ENCODE measurements around the gene CDC42SE2.

CDC42SE2 gene

GRCh38 chr5:131239686-131240085 lies 24.2 kb upstream of the CDC42SE2 start:
- Histone ChIP-seq H3K27ac (no peak overlapping the region), H3K4me3 (ENCODE audit: low read depth in 1 of 2, low read length in 1 of 2) (no peak overlapping the region), H3K27me3 (no peaks in the 10 kb centered on the region), H3K9me3 (no peaks in the 10 kb centered on the region), H3K36me3 (no peaks in the 10 kb centered on the region), H3K4me1 (ENCODE audit: control insufficient read depth in 1 of 2, insufficient read depth in 1 of 2, low read depth in 1 of 2, low read length in 1 of 2) (no peaks in the 10 kb centered on the region)
- no peak for TF ChIP-seq CTCF (IDR thresholded peaks at IDR 0.05)

- no peak for TF ChIP-seq CTCF (IDR thresholded peaks at IDR 0.05)
- H3K27ac ChIP-seq, result no peak overlapping the region
These were observed 21.1 kb upstream of the CDC42SE2 start for GRCh38 chr5:131242728-131243255.

GRCh38 chr5:131245312-131245711 lies 18.5 kb upstream of the CDC42SE2 start:
- Histone ChIP-seq H3K4me1 (ENCODE audit: control insufficient read depth in 1 of 2, insufficient read depth in 1 of 2, low read depth in 1 of 2, low read length in 1 of 2) (no peaks in the 10 kb centered on the region), H3K27ac (no peak overlapping the region), H3K36me3 (no peaks in the 10 kb centered on the region), H3K4me3 (ENCODE audit: low read depth in 1 of 2, low read length in 1 of 2) (no peak overlapping the region), H3K27me3 (no peaks in the 10 kb centered on the region), H3K9me3 (no peaks in the 10 kb centered on the region)
- no peak for TF ChIP-seq CTCF (IDR thresholded peaks at IDR 0.05)

More at GRCh38 chr5:131242728-131243255, 21.1 kb upstream of the CDC42SE2 start:
- H3K27me3 ChIP-seq, result no peaks in the 10 kb centered on the region
- H3K36me3 ChIP-seq, result no peaks in the 10 kb centered on the region
- H3K4me1 ChIP-seq (ENCODE audit: control insufficient read depth in 1 of 2, insufficient read depth in 1 of 2, low read depth in 1 of 2, low read length in 1 of 2), result no peaks in the 10 kb centered on the region
- no peaks in the 10 kb centered on the region for H3K9me3 ChIP-seq
- no peak overlapping the region for H3K4me3 ChIP-seq (ENCODE audit: low read depth in 1 of 2, low read length in 1 of 2)

GRCh38 chr5:131245948-131246347 lies 17.9 kb upstream of the CDC42SE2 start:
- Histone ChIP-seq H3K27me3 (no peaks in the 10 kb centered on the region), H3K9me3 (no peaks in the 10 kb centered on the region), H3K27ac (no peak overlapping the region), H3K4me1 (ENCODE audit: control insufficient read depth in 1 of 2, insufficient read depth in 1 of 2, low read depth in 1 of 2, low read length in 1 of 2) (peaks cover under 1 to 5% of the 10 kb centered on the region in 2 experiments), H3K4me3 (ENCODE audit: low read depth in 1 of 2, low read length in 1 of 2) (no peak overlapping the region), H3K36me3 (no peaks in the 10 kb centered on the region)
- no peak for TF ChIP-seq CTCF (IDR thresholded peaks at IDR 0.05)

- H3K36me3 ChIP-seq, result no peaks in the 10 kb centered on the region
- H3K4me3 ChIP-seq (ENCODE audit: low read depth in 1 of 2, low read length in 1 of 2), result no peak overlapping the region
- TF ChIP-seq CTCF (IDR thresholded peaks at IDR 0.05), result no peak
- no peaks in the 10 kb centered on the region for H3K9me3 ChIP-seq
- peaks cover 6 to 11% of the 10 kb centered on the region in 2 experiments for H3K4me1 ChIP-seq (ENCODE audit: control insufficient read depth in 1 of 2, insufficient read depth in 1 of 2, low read depth in 1 of 2, low read length in 1 of 2)
- H3K27ac ChIP-seq, result no peak overlapping the region
- no peaks in the 10 kb centered on the region for H3K27me3 ChIP-seq
These were observed 17.3 kb upstream of the CDC42SE2 start for GRCh38 chr5:131246504-131246903.
